Keratinocyte (primary cell): ENCODE data around the gene PPP1R16B.

Experiments used
- EZH2 ChIP-seq: IDR thresholded peaks from one replicate; pipeline ENCODE4 v1.6.1; 2012; ENCODE audit warnings: inconsistent platforms, mild to moderate bottlenecking, low read length, moderate library complexity
- TF ChIP-seq, protein P1 (sequence below), 3 experiments: IDR thresholded peaks in 1 of 3; conservative IDR thresholded peaks in 1 of 3; optimal IDR thresholded peaks in 1 of 3; 2 replicates in 2 of 3; 3 replicates in 1 of 3; pipeline versions ENCODE3 to v1.5.1; 2011; ENCODE audit warnings: low read length in 3 of 3, mild to moderate bottlenecking in 3 of 3, moderate library complexity in 2 of 3, control low read depth in 1 of 3, inconsistent platforms in 1 of 3; ENCODE audit not compliant: insufficient read depth in 2 of 3; ENCODE audit errors: extremely low read depth in 1 of 3

DNA sequence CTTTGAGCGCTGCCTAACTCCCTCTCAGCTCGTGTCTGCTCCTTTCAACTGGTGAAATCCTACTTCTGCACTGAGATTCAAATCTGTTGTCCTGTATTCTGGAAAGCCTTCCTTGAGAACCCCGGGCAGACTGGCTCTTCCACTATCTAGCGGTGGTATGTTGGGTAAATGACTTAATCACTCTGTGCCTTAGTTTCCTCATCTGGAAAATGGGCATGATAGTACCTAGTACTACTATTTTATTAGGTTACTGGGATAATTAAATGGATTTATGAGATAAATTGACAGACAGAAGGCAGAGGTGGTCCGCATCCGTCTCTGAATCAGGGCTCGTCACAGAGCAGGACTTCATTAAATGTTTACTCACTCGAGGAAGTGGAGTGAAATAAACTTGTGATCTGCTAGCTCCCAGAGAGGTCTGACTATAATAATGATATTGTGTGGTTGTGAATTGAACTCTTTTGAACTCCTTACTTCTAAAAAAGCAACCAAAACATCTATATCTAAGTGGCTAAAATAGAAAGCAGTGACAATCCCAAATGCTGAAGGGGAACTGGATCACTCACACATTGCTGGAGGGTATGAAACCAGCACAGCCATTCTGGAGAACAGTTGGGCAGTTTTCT is 26.6 kb downstream of the PPP1R16B start:
- TF ChIP-seq, protein P1, sequence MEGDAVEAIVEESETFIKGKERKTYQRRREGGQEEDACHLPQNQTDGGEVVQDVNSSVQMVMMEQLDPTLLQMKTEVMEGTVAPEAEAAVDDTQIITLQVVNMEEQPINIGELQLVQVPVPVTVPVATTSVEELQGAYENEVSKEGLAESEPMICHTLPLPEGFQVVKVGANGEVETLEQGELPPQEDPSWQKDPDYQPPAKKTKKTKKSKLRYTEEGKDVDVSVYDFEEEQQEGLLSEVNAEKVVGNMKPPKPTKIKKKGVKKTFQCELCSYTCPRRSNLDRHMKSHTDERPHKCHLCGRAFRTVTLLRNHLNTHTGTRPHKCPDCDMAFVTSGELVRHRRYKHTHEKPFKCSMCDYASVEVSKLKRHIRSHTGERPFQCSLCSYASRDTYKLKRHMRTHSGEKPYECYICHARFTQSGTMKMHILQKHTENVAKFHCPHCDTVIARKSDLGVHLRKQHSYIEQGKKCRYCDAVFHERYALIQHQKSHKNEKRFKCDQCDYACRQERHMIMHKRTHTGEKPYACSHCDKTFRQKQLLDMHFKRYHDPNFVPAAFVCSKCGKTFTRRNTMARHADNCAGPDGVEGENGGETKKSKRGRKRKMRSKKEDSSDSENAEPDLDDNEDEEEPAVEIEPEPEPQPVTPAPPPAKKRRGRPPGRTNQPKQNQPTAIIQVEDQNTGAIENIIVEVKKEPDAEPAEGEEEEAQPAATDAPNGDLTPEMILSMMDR (optimal IDR thresholded peaks at IDR 0.05 in 1 of 3, IDR thresholded peaks at IDR 0.05 in 1 of 3, conservative IDR thresholded peaks at IDR 0.05 in 1 of 3; ENCODE audit: extremely low read depth in 1 of 3, insufficient read depth in 2 of 3, low read length in 3 of 3) = no peak
- TF ChIP-seq EZH2 = no peak
